SU-DHL-6 (cell line): ENCODE results near the gene CSF1.

Experiments used
- H2AFZ ChIP-seq: fragments of 200-600 bp; sonication (generic); 2 replicates; pipeline ENCODE4 v1.6.1; 2014; ENCODE audit warnings: low read depth, mild to moderate bottlenecking, moderate library complexity, mixed read lengths, antibody characterized with exemption, low read length; ENCODE audit not compliant: severe bottlenecking
- H3F3A ChIP-seq: fragments of 200-600 bp; shearing (Covaris generic); 2 replicates; pipeline ENCODE4 v1.6.0; 2016; ENCODE audit warnings: antibody characterized with exemption, mild to moderate bottlenecking; ENCODE audit not compliant: insufficient read depth
- H3K27ac ChIP-seq: fragments of 200-600 bp; sonication (generic); 2 replicates; pipeline ENCODE4 v1.5.1; 2016; ENCODE audit warnings: low read depth, mild to moderate bottlenecking, low read length, moderate library complexity, mixed read lengths
- H3K27me3 ChIP-seq: fragments of 200-600 bp; sonication (generic), shearing (Covaris generic); 2 replicates; pipeline ENCODE4 v1.6.0; 2014; ENCODE audit warnings: mild to moderate bottlenecking, low read length
- H3K36me3 ChIP-seq: fragments of 200-600 bp; sonication (generic); 2 replicates; pipeline ENCODE4 v1.6.1; 2014; ENCODE audit warnings: mild to moderate bottlenecking, low read length, mixed read lengths
- H3K4me2 ChIP-seq: fragments of 300-600, 200-600 bp; shearing (Covaris generic), sonication (generic); 2 replicates; pipeline ENCODE4 v1.6.0; 2014; ENCODE audit warnings: low read length, low read depth, mild to moderate bottlenecking; ENCODE audit not compliant: poor library complexity, severe bottlenecking
- H3K4me3 ChIP-seq: fragments of 200-600 bp; sonication (generic); 2 replicates; pipeline ENCODE4 v1.5.1; 2014; ENCODE audit warnings: antibody characterized with exemption, low read length, mild to moderate bottlenecking, mixed read lengths; ENCODE audit not compliant: insufficient read depth, poor library complexity, severe bottlenecking
- H3K79me2 ChIP-seq: fragments of 200-600 bp; sonication (generic); 2 replicates; pipeline ENCODE4 v1.6.1; 2014; ENCODE audit warnings: mild to moderate bottlenecking, low read length, moderate library complexity; ENCODE audit not compliant: insufficient read depth
- H3K9ac ChIP-seq: fragments of 200-600 bp; sonication (generic); 2 replicates; pipeline ENCODE4 v1.7.0; 2014; ENCODE audit warnings: mild to moderate bottlenecking, low read length
- H3K9me2 ChIP-seq: fragments of 200-600 bp; sonication (generic); replicated peaks from 2 replicates; pipeline ENCODE4 v1.6.1; 2014; ENCODE audit warnings: low read length; ENCODE audit not compliant: insufficient read depth
- H3K9me3 ChIP-seq: fragments of 200-600 bp; sonication (generic); 2 replicates; pipeline ENCODE4 v1.6.1; 2014; ENCODE audit warnings: low read length, mixed read lengths; ENCODE audit not compliant: insufficient read depth
- H4K20me1 ChIP-seq: fragments of 200-600 bp; sonication (generic); 2 replicates; pipeline ENCODE4 v1.6.1; 2014; ENCODE audit warnings: low read depth, mild to moderate bottlenecking, antibody characterized with exemption, low read length, moderate library complexity, mixed read lengths
- EZH2phosphoT487 ChIP-seq: fragments of 200-600 bp; sonication (generic), shearing (Covaris generic); conservative IDR thresholded peaks from 2 replicates; pipeline ENCODE4 v1.6.1; 2018; ENCODE audit warnings: mild to moderate bottlenecking, antibody characterized with exemption, low read length, moderate library complexity, mixed read lengths
- TF ChIP-seq, protein P1 (sequence below): fragments of 200-600 bp; sonication (generic); IDR thresholded peaks from one replicate; pipeline ENCODE4 v1.5.1; 2017; ENCODE audit warnings: antibody characterized with exemption, mild to moderate bottlenecking, low read length, moderate library complexity; ENCODE audit not compliant: insufficient read depth, poor library complexity, severe bottlenecking

Gene CSF1

GRCh38 chr1:109942434-109942833 lies 31.8 kb downstream of the CSF1 start:
- Histone ChIP-seq H3K27me3 (0 out of 2 replicates have a peak, but pooled peaks cover 6% of the 10 kb centered on the region), H3K4me3 (no peak overlapping the region), H3K9ac (no peak overlapping the region), H4K20me1 (no peaks in the 10 kb centered on the region), H3K27ac (no peak overlapping the region), H2AFZ (no peak overlapping the region), H3K4me2 (no peak overlapping the region), H3K79me2 (no peaks in the 10 kb centered on the region), H3K36me3 (no peaks in the 10 kb centered on the region), H3K9me3 (peaks cover 5% of the 10 kb centered on the region), H3K9me2 (no peaks in the 10 kb centered on the region), H3F3A (no peaks in the 10 kb centered on the region)
- no peak for TF ChIP-seq EZH2phosphoT487
- TF ChIP-seq, protein P1, sequence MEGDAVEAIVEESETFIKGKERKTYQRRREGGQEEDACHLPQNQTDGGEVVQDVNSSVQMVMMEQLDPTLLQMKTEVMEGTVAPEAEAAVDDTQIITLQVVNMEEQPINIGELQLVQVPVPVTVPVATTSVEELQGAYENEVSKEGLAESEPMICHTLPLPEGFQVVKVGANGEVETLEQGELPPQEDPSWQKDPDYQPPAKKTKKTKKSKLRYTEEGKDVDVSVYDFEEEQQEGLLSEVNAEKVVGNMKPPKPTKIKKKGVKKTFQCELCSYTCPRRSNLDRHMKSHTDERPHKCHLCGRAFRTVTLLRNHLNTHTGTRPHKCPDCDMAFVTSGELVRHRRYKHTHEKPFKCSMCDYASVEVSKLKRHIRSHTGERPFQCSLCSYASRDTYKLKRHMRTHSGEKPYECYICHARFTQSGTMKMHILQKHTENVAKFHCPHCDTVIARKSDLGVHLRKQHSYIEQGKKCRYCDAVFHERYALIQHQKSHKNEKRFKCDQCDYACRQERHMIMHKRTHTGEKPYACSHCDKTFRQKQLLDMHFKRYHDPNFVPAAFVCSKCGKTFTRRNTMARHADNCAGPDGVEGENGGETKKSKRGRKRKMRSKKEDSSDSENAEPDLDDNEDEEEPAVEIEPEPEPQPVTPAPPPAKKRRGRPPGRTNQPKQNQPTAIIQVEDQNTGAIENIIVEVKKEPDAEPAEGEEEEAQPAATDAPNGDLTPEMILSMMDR, result no peak

DNA sequence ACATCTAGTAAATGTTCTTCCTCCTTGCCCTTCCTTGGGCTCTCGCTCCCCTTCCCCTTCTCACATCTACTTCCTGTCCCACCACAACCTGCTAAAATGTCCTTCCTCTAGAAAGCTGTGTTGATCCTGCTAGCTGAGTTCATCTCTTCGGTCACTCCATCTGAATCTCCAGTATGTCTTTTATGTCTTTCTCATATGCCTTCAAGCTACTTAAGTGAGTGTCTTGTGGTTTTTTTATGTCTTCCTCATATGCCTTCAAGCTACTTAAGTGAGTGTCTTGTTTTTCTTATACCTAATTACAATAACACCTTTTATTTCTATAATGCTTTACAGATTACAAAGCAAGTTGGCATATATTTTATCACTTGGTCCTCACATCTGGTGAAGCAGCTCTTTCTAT lies 33.9 kb downstream of the CSF1 start:
- H2AFZ ChIP-seq, result no peak overlapping the region
- H3K79me2 ChIP-seq, result no peaks in the 10 kb centered on the region
- no peaks in the 10 kb centered on the region for H3F3A ChIP-seq
- no peaks in the 10 kb centered on the region for H3K9me3 ChIP-seq
- no peaks in the 10 kb centered on the region for H3K9me2 ChIP-seq
- H3K36me3 ChIP-seq, result no peaks in the 10 kb centered on the region
- H4K20me1 ChIP-seq, result no peaks in the 10 kb centered on the region
- no peak overlapping the region for H3K27ac ChIP-seq
- H3K4me3 ChIP-seq, result no peak overlapping the region
- TF ChIP-seq EZH2phosphoT487, result no peak
- TF ChIP-seq, protein P1, result no peak
- no peaks in the 10 kb centered on the region for H3K27me3 ChIP-seq
- H3K4me2 ChIP-seq, result no peak overlapping the region
- no peak overlapping the region for H3K9ac ChIP-seq

DNA sequence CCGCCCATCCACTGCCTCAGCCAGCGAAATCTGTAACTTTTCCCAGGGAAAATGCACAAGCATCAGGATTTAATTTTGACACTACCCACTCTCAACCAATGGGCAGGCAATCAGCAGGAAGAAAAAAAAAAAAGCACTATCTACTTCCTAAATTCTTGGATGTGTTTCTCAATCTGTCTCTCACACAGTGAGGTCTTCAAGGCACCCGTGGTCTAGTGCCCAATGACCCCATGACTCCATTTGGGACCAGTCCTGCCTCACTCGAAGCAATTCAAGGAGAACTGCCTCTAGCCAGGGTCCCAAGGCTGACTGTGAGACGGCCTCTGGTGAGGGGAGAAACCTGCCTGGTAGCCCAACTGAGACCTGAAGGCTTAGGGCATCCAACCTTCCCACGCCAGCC lies 35.9 kb downstream of the CSF1 start:
- Histone ChIP-seq H3K4me2 (no peak overlapping the region), H3K4me3 (no peak overlapping the region), H3K27ac (no peak overlapping the region), H3K36me3 (no peaks in the 10 kb centered on the region), H3K27me3 (no peaks in the 10 kb centered on the region), H3K9ac (no peak overlapping the region), H3K9me2 (no peaks in the 10 kb centered on the region), H2AFZ (no peak overlapping the region), H4K20me1 (no peaks in the 10 kb centered on the region), H3K79me2 (no peaks in the 10 kb centered on the region), H3F3A (no peaks in the 10 kb centered on the region), H3K9me3 (no peaks in the 10 kb centered on the region)
- TF ChIP-seq, protein P1, result no peak
- no peak for TF ChIP-seq EZH2phosphoT487
